GM12878 (cell line): Measurements from ENCODE around the gene TSPEAR. TPM values are rescaled to one million over a fixed set of nuclear protein-coding genes. Genes with fewer than 3 reads are reported as not detected.

Experiments used
- ATAC-seq: fragments of 200-7000 bp; cut with Tn5 transposase; 3 replicates; pipeline ENCODE4 v1.9.1; 2020; ENCODE audit warnings: mild to moderate bottlenecking, moderate library complexity
- BruUV-seq: library from RNA; stranded (reverse); fragments of 400-500 nt; replicated peaks from 2 replicates; lab custom pipeline; 2021; lab: Mats Ljungman, UMichigan
- CTCF ChIA-PET: fragments of 300-600 bp; sonication (Branson Sonifier 250); formaldehyde crosslinking; extraction: SDS; loops from one replicate; lab custom pipeline; 2021; ENCODE audit warnings: inconsistent platforms; lab: Yijun Ruan, JAX
- POLR2A ChIA-PET: fragments of 350-600 bp; formaldehyde crosslinking; extraction: SDS; loops from one replicate; lab custom pipeline; 2021; ENCODE audit warnings: inconsistent platforms; lab: Charles Lee
- RAD21 ChIA-PET: fragments of 300-600 bp; sonication (Branson Sonifier 250); formaldehyde crosslinking; loops from one replicate; lab custom pipeline; 2023; ENCODE audit warnings: antibody characterized with exemption; ENCODE audit not compliant: unreplicated experiment; lab: Charles Lee
- SMC1A ChIA-PET: fragments of 300-600 bp; sonication (Branson Sonifier 250); formaldehyde crosslinking; loops from one replicate; lab custom pipeline; 2023; ENCODE audit not compliant: unreplicated experiment, uncharacterized antibody; lab: Charles Lee
- DNase-seq: peaks from one replicate; pipeline ENCODE4 v3.0.0-alpha.2; 2011; ENCODE audit warnings: low read depth, low spot score
- FAIRE-seq: peaks from 3 replicates; lab custom pipeline; 2011; peaks lifted over from hg19 to GRCh38; lab: Jason Lieb, UNC
- H2AFZ ChIP-seq: 2 replicates; pipeline ENCODE4 v1.6.0; 2011; ENCODE audit warnings: low read depth, low read length, control low read depth; ENCODE audit not compliant: control insufficient read depth
- H3K27ac ChIP-seq: 2 replicates; pipeline ENCODE4 v1.5.1; 2011; ENCODE audit warnings: control low read depth; ENCODE audit not compliant: control insufficient read depth, insufficient read depth
- H3K27me3 ChIP-seq, 2 experiments: replicated peaks in 1 of 2; 2 replicates each; pipeline versions ENCODE4 v1.6.0 to v1.6.1; 2011; ENCODE audit warnings: low read length in 1 of 2; ENCODE audit not compliant: control insufficient read depth in 2 of 2, insufficient read depth in 2 of 2
- H3K36me3 ChIP-seq, 2 experiments: 2 replicates each; pipeline ENCODE4 v1.5.1; 2011; ENCODE audit warnings: low read length in 1 of 2; ENCODE audit not compliant: control insufficient read depth in 2 of 2, insufficient read depth in 2 of 2
- H3K4me1 ChIP-seq: 2 replicates; pipeline ENCODE4 v1.6.1; 2011; ENCODE audit warnings: mild to moderate bottlenecking, low read length, moderate library complexity, mixed read lengths; ENCODE audit not compliant: control insufficient read depth, insufficient read depth
- H3K4me2 ChIP-seq: 2 replicates; pipeline ENCODE4 v1.6.0; 2011; ENCODE audit warnings: control low read depth; ENCODE audit not compliant: control insufficient read depth, insufficient read depth
- H3K4me3 ChIP-seq: fragments of 200-600 bp; sonication (generic); 2 replicates; pipeline ENCODE4 v1.5.1; 2016
- H3K79me2 ChIP-seq: 2 replicates; pipeline ENCODE4 v1.6.0; 2011; ENCODE audit warnings: low read length; ENCODE audit not compliant: control insufficient read depth, insufficient read depth
- H3K9ac ChIP-seq: 2 replicates; pipeline ENCODE4 v1.8.0; 2011; ENCODE audit warnings: low read length, control low read depth, mixed read lengths; ENCODE audit not compliant: control insufficient read depth, insufficient read depth
- H3K9me3 ChIP-seq: replicated peaks from 3 replicates; pipeline ENCODE4 v1.5.1; 2011; ENCODE audit warnings: mild to moderate bottlenecking, low read length; ENCODE audit not compliant: control insufficient read depth, insufficient read depth
- H4K20me1 ChIP-seq: 2 replicates; pipeline ENCODE4 v1.6.0; 2011; ENCODE audit not compliant: control insufficient read depth, insufficient read depth
- BACH1 ChIP-seq: fragments of 450-650 bp; IDR thresholded peaks from 2 replicates; pipeline ENCODE4 v1.6.1; 2017; ENCODE audit warnings: mild to moderate bottlenecking, borderline replicate concordance
- DPF2 ChIP-seq: fragments of 450-650 bp; IDR thresholded peaks from 2 replicates; pipeline ENCODE4 v1.6.1; 2017; ENCODE audit warnings: mild to moderate bottlenecking
- E2F4 ChIP-seq: IDR thresholded peaks from 2 replicates; pipeline ENCODE4 v1.6.1; 2012; ENCODE audit warnings: low read depth, low read length, improper control_type of control experiment
- FOXK2 ChIP-seq: fragments of 450-650 bp; IDR thresholded peaks from 2 replicates; pipeline ENCODE4 v1.6.1; 2017; ENCODE audit warnings: mild to moderate bottlenecking, moderate library complexity
- IRF4 ChIP-seq: IDR thresholded peaks from 2 replicates; pipeline ENCODE4 v1.6.1; 2011; ENCODE audit warnings: low read depth, low read length
- MLLT1 ChIP-seq: fragments of 450-650 bp; IDR thresholded peaks from 2 replicates; pipeline ENCODE4 v1.6.1; 2016; ENCODE audit warnings: mild to moderate bottlenecking
- MXI1 ChIP-seq: fragments of 150-350 bp; IDR thresholded peaks from 2 replicates; pipeline ENCODE4 v1.6.1; 2011; ENCODE audit warnings: low read depth, mild to moderate bottlenecking, inconsistent platforms, low read length, improper control_type of control experiment
- NR2C1 ChIP-seq: fragments of 450-650 bp; IDR thresholded peaks from 2 replicates; pipeline ENCODE4 v1.6.1; 2017; ENCODE audit warnings: antibody characterized with exemption, mild to moderate bottlenecking, moderate library complexity
- RAD21 ChIP-seq: IDR thresholded peaks from 2 replicates; pipeline ENCODE4 v1.6.1; 2011; ENCODE audit warnings: mild to moderate bottlenecking, low read depth, low read length, moderate library complexity; ENCODE audit not compliant: insufficient read depth
- SREBF2 ChIP-seq: IDR thresholded peaks from 2 replicates; pipeline ENCODE4 v1.6.1; 2012; ENCODE audit warnings: mild to moderate bottlenecking, low read length
- WRNIP1 ChIP-seq: IDR thresholded peaks from 2 replicates; pipeline ENCODE4 v1.6.1; 2011; ENCODE audit warnings: low read depth, low read length, improper control_type of control experiment, borderline replicate concordance
- WGBS: methylation state at CpG from one replicate; pipeline ENCODE4 v1.1.6; 2016; ENCODE audit warnings: low lambda C conversion rate; ENCODE audit not compliant: insufficient replicate concordance, insufficient coverage; ENCODE audit errors: missing lambda C conversion rate; 5-methylcytosine and 5-hydroxymethylcytosine counted together
- in situ Hi-C: fragments of 300-500 bp; cut with MboI; formaldehyde crosslinking; loops from 9 replicates; pipeline ENCODE4 v1.14.3; 2018; ENCODE audit warnings: mixed read lengths
- intact Hi-C: fragments of 100-400 bp; cut with micrococcal nuclease; formaldehyde crosslinking; loops from one replicate; pipeline ENCODE4 v1.14.2; 2022; ENCODE audit not compliant: unreplicated experiment
- polyA plus RNA-seq, 11 experiments: library from polyadenylated mRNA; depleted of rRNA in 4 of 11; unstranded in 6 of 11; stranded (reverse) in 5 of 11; fragments of >200 nt; fragmentation: Nextera tagmentation in 4 of 11; fragmentation: Illumina TruSeq in 1 of 11; extraction: Ambion mirVana in 4 of 11; extraction: Trizol in 1 of 11; gene quantifications; 1 replicate in 1 of 11; 2 replicates in 10 of 11; pipeline versions ENCODE4 v1.2.1 to v1.2.3, GENCODE V29; 2011 to 2016; ENCODE audit warnings: inconsistent platforms in 2 of 11, missing spikeins in 2 of 11, low read depth in 1 of 11
- total RNA-seq, 4 experiments: library from RNA; depleted of rRNA in 3 of 4; stranded (reverse); fragments of >200 nt in 3 of 4; fragmentation: Illumina TruSeq in 1 of 4; extraction: Trizol in 1 of 4; gene quantifications; 2 replicates each; pipeline versions ENCODE4 v1.2.1 to v1.2.3, GENCODE V29; 2013 to 2021
- TF ChIP-seq, protein P1 (sequence below): fragments of 450-650 bp; IDR thresholded peaks from 2 replicates; pipeline ENCODE4 v1.6.1; 2017; ENCODE audit warnings: borderline replicate concordance

TSPEAR gene
- total and polyA plus RNA-seq, 10 of the 15 experiments (the other 5 are each of a cell fraction or from before 2014, with no cell fraction given) = not detected

- no peak overlapping the region for H3K4me3 ChIP-seq
- no peaks in the 10 kb centered on the region for H3K79me2 ChIP-seq
- 19% methylated on average over 10 of the region's 12 CpGs for WGBS
- no peak for FAIRE-seq
- ChIA-PET RAD21 (interaction anchor here (0.6 kb wide), 1 partner anchor 338 kb away, joined by 3 read pairs; no protein-coding TSS in a partner anchor), CTCF (no interaction called here), SMC1A (no interaction called here), POLR2A (no interaction called here)
- no peaks in the 10 kb centered on the region; the same call in 2 of the 3 replicates for H3K9me3 ChIP-seq
- H3K4me2 ChIP-seq = no peak overlapping the region
- no peak overlapping the region for H2AFZ ChIP-seq
- no peaks in the 10 kb centered on the region for H3K4me1 ChIP-seq
- no peak for DNase-seq
- H3K9ac ChIP-seq = no peak overlapping the region
- TF ChIP-seq IRF4 = no peak
- TF ChIP-seq BACH1 = no peak
- TF ChIP-seq RAD21 = no peak
- no peak for TF ChIP-seq MXI1
- no TSS peak for BruUV-seq
- intact Hi-C loops (no loop called here), in situ Hi-C loops (no loop called here)
- no peaks in the 10 kb centered on the region for H4K20me1 ChIP-seq
- no peak overlapping the region for H3K27ac ChIP-seq
- ATAC-seq = no peak
- H3K36me3 ChIP-seq = no peaks in the 10 kb centered on the region
- no peaks in the 10 kb centered on the region for H3K27me3 ChIP-seq
Measured at GRCh38 chr21:44594406-44594916, 116.9 kb downstream of the TSPEAR start.

DNA sequence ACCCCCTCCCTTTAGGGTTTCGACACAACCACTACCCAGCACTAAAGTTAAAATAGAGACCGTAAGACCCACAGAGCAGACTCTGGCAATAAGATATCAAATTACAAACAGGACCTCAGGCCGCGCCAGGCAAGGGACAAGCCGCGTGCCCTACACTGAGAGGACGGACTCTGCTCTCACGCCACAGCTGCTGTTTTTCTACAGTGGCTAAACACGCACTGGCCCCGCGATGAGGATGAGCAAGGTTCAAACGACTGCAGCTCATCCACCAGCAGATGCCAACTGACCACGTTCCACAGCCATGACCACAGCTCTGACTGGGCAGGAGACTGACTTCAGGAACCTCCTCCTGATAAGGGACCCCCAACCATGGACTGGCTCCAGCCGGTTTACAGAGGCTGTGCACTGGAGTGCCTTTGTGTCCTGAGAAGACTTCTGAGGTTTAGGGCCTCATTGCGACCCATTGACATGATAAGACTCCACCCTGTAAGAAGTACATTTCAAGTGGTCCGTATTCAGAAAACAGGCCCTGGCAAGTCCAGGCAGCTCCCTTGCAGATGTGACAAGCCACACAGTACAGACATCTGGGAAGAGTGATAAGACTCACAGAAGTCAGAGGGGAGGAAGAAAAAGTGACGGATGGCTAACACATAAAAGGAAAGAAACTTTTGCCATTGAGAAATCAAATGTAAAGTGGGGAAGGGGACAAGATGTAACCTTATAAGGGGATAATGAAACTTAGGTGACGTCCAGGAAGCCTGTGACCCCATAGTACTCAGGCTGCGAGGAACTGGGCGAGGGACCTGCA, 117.6 kb downstream of the TSPEAR start:
- in situ Hi-C loops (no loop called here), intact Hi-C loops (no loop called here)
- no peaks in the 10 kb centered on the region for H3K36me3 ChIP-seq
- ATAC-seq (no peak), DNase-seq (no peak), FAIRE-seq (no peak)
- no peak overlapping the region for H3K4me2 ChIP-seq
- ChIA-PET POLR2A (no interaction called here), RAD21 (interaction anchor here (0.6 kb wide), 1 partner anchor 338 kb away, joined by 3 read pairs; no protein-coding TSS in a partner anchor), SMC1A (no interaction called here), CTCF (no interaction called here)
- no peaks in the 10 kb centered on the region for H4K20me1 ChIP-seq
- H3K9ac ChIP-seq = no peak overlapping the region
- H2AFZ ChIP-seq = no peak overlapping the region
- H3K9me3 ChIP-seq = no peaks in the 10 kb centered on the region; the same call in 2 of the 3 replicates
- no TSS peak for BruUV-seq
- no peaks in the 10 kb centered on the region for H3K27me3 ChIP-seq
- no peaks in the 10 kb centered on the region for H3K4me1 ChIP-seq
- no peak overlapping the region for H3K4me3 ChIP-seq
- no peak overlapping the region for H3K27ac ChIP-seq
- 58% methylated on average over 20 of the region's 20 CpGs for WGBS
- H3K79me2 ChIP-seq = no peaks in the 10 kb centered on the region
- TF ChIP-seq DPF2 (no peak), MLLT1 (no peak), WRNIP1 (no peak), NR2C1 (no peak), BACH1 (no peak), E2F4 (no peak), SREBF2 (no peak), FOXK2 (no peak)
- TF ChIP-seq, protein P1, sequence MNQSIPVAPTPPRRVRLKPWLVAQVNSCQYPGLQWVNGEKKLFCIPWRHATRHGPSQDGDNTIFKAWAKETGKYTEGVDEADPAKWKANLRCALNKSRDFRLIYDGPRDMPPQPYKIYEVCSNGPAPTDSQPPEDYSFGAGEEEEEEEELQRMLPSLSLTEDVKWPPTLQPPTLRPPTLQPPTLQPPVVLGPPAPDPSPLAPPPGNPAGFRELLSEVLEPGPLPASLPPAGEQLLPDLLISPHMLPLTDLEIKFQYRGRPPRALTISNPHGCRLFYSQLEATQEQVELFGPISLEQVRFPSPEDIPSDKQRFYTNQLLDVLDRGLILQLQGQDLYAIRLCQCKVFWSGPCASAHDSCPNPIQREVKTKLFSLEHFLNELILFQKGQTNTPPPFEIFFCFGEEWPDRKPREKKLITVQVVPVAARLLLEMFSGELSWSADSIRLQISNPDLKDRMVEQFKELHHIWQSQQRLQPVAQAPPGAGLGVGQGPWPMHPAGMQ = no peak
